Activated naive CD4-positive, alpha-beta T cell treated with anti-CD3 and anti-CD28 coated beads, Interleukin-2, amount 50 U/mL, for 24 hours (primary cell): ENCODE data around the gene ATP1A4.
"Not testable (repeated sequence)": the region's sequence is repeated elsewhere in the genome, so short reads cannot be mapped to it uniquely, and the experiment has no call there.

Source experiments
- H3K27ac Mint-ChIP-seq: one replicate; pipeline ENCODE4 v1.8.0; 2021; ENCODE audit warnings: mild to moderate bottlenecking, mixed read lengths
- H3K27me3 Mint-ChIP-seq: one replicate; pipeline ENCODE4 v1.8.0; 2021; ENCODE audit warnings: mixed read lengths
- H3K36me3 Mint-ChIP-seq: one replicate; pipeline ENCODE4 v1.8.0; 2021; ENCODE audit warnings: mixed read lengths
- H3K4me1 Mint-ChIP-seq: one replicate; pipeline ENCODE4 v1.8.0; 2021; ENCODE audit warnings: mixed read lengths
- H3K4me3 Mint-ChIP-seq: one replicate; pipeline ENCODE4 v1.8.0; 2021; ENCODE audit warnings: mild to moderate bottlenecking, mixed read lengths
- H3K9me3 Mint-ChIP-seq: one replicate; pipeline ENCODE4 v1.8.0; 2021; ENCODE audit warnings: mixed read lengths

The ATP1A4 gene

GRCh38 chr1:160151303-160151702 lies at the start of gene ATP1A4:
TSS of gene ATP1A4 (plus strand) at chr1:160151603. CDS start at chr1:160152041, 438 bp downstream.
- no peak within 1 kb of the TSS for H3K4me3 Mint-ChIP-seq
- no peaks in the 10 kb centered on the region for H3K36me3 Mint-ChIP-seq
- H3K9me3 Mint-ChIP-seq = no peaks in the 10 kb centered on the region
- no peaks in the 10 kb centered on the region for H3K4me1 Mint-ChIP-seq
- H3K27me3 Mint-ChIP-seq = peaks cover 2% of the 10 kb centered on the region
- H3K27ac Mint-ChIP-seq = no peak within 1 kb of the TSS

DNA sequence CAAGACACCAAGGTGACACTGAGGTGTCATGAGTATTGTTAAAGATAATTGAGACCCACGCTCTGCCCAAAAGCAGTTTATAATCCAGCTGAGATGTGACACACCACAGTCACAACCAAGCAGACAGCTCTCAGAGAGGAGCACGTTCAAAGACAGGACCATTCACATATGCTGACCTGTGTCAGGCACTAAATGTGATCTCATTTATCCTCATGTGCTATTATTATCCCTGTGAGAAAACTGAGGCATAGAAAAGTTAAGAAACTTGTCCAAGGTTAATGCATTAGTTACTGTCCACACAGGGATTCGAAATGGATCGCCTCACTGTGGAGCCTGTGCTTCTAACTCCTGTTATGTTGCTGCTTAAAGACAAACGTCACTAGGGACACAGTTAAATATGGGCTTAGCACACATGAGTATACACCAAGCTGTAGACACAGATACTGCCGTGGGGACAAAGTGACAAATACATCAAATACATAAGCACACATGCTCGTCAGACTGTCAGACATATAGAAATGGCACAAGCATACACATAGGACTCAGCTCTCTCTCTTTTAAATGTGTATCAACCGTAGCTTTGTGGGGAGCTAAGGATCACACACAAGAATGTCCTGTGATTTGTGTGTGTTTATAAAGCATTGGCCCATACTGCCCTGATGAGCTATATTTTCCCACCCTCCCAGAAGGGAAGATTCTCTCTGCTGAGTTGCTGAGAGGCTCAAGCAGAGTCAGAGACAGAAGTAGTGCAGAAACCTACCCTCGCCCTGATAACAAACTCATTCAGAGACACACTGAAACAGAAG lies 49.5 kb upstream of the ATP1A4 start:
- Mint-ChIP-seq H3K9me3 (no peaks in the 10 kb centered on the region), H3K27ac (peak overlapping the region; percentile 77), H3K4me1 (peaks cover 50% of the 10 kb centered on the region), H3K27me3 (no peaks in the 10 kb centered on the region), H3K4me3 (no peak overlapping the region), H3K36me3 (no peaks in the 10 kb centered on the region)

GRCh38 chr1:160103658-160104408 lies 47.6 kb upstream of the ATP1A4 start:
- no peak overlapping the region for H3K27ac Mint-ChIP-seq
- H3K27me3 Mint-ChIP-seq = no peaks in the 10 kb centered on the region
- no peaks in the 10 kb centered on the region for H3K9me3 Mint-ChIP-seq
- H3K36me3 Mint-ChIP-seq = no peaks in the 10 kb centered on the region
- H3K4me1 Mint-ChIP-seq = peaks cover 42% of the 10 kb centered on the region
- H3K4me3 Mint-ChIP-seq = no peak overlapping the region

DNA sequence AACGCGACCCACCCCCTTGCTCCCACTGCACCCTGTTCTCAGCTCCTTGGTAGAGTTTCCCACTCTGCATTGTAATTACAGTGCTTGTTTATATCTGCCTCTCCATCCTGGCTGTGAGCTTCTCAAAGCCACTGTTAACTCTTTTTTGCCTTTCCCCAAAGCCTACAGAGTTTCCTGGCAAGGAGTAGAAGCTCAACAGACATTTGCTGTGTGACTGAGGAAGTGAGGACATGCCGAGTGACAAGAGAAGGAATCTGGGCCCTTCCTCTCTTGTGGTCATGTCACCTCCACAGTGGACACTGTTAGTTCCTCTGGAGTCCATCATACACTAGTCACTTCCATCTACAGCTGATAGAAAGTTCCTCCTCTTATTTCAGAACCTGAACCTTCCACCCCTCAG lies 46.9 kb upstream of the ATP1A4 start:
- Mint-ChIP-seq H3K4me1 (peaks cover 40% of the 10 kb centered on the region), H3K27me3 (no peaks in the 10 kb centered on the region), H3K27ac (no peak overlapping the region), H3K9me3 (no peaks in the 10 kb centered on the region), H3K36me3 (no peaks in the 10 kb centered on the region), H3K4me3 (no peak overlapping the region)

- H3K27me3 Mint-ChIP-seq = no peaks in the 10 kb centered on the region
- no peaks in the 10 kb centered on the region for H3K9me3 Mint-ChIP-seq
- no peaks in the 10 kb centered on the region for H3K36me3 Mint-ChIP-seq
- H3K4me3 Mint-ChIP-seq = no peak overlapping the region
- peaks cover 36% of the 10 kb centered on the region for H3K4me1 Mint-ChIP-seq
- no peak overlapping the region for H3K27ac Mint-ChIP-seq
These were observed 46.2 kb upstream of the ATP1A4 start for GRCh38 chr1:160105155-160105554.

DNA sequence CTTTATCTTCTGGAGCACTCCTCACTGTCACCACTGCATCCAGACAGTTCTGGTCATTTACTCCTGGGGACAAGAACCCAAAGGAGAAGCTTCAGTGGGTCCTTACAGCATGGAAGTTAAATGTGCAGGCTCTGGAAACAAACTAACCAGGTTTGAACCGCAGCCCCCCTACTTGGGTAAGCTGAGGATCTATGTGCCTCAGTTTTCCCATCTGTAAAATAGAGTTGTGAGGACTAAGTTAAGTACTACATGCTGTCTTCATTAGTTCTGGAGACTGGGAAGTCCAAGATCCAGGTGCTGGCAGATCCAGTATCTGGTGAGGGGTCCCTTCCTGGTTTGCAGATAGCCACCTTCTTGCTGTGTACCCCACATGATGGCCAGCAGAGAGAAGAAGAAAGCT lies 43.9 kb upstream of the ATP1A4 start:
- Mint-ChIP-seq H3K36me3 (no peaks in the 10 kb centered on the region), H3K27ac (no peak overlapping the region), H3K4me3 (no peak overlapping the region), H3K9me3 (no peaks in the 10 kb centered on the region), H3K4me1 (peaks cover 14% of the 10 kb centered on the region), H3K27me3 (no peaks in the 10 kb centered on the region)

DNA sequence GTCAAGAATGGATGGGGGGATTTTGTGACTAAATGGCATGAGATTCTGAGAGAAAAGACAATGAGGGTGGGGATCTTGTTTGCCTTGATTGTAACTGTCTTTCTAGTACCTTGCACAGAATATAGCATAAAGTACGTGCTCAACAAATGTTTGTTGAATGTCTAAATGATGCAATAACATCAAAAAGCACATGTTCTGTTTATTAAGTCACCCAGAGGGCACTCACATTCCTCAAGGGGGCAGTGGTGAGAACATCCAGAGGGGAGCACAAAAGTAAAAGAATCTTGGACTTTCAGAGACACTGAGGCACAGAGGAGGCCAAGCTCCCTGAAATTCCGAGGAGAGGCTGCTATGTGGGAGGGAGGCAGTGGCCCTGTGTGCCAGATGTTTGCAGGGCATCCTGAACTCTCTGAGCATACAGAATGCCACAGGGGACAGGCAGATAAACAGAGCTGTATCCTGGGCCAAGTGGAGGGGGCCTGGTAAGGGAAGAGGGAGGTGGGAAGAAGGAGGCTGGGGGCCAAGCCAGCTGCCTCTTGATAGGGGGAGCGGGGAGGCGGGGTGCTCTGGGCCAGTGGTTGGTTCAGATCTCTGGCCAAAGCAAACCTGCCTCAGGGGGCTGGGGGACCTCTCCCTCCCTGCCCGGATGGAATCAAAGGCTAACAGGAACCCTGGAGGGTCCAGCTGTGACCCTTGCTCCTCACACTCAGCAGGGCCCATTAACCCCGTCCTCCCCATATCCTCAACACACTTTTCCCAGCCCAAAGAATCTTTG lies 42.3 kb upstream of the ATP1A4 start:
- H3K4me3 Mint-ChIP-seq = no peak overlapping the region
- H3K27me3 Mint-ChIP-seq = no peaks in the 10 kb centered on the region
- peak overlapping the region; percentile 84 for H3K27ac Mint-ChIP-seq
- H3K36me3 Mint-ChIP-seq = no peaks in the 10 kb centered on the region
- no peaks in the 10 kb centered on the region for H3K9me3 Mint-ChIP-seq
- H3K4me1 Mint-ChIP-seq = peaks cover 5% of the 10 kb centered on the region

GRCh38 chr1:160109686-160110085 lies 41.7 kb upstream of the ATP1A4 start:
- H3K9me3 Mint-ChIP-seq = no peaks in the 10 kb centered on the region
- H3K4me1 Mint-ChIP-seq = peaks cover 5% of the 10 kb centered on the region
- H3K27ac Mint-ChIP-seq = peak overlapping the region; percentile 14
- no peaks in the 10 kb centered on the region for H3K36me3 Mint-ChIP-seq
- no peak overlapping the region for H3K4me3 Mint-ChIP-seq
- no peaks in the 10 kb centered on the region for H3K27me3 Mint-ChIP-seq

GRCh38 chr1:160111462-160111861 lies 39.9 kb upstream of the ATP1A4 start:
- not testable (repeated sequence) for H3K36me3 Mint-ChIP-seq, H3K27me3 Mint-ChIP-seq, H3K9me3 Mint-ChIP-seq, H3K4me3 Mint-ChIP-seq, H3K27ac Mint-ChIP-seq, H3K4me1 Mint-ChIP-seq

DNA sequence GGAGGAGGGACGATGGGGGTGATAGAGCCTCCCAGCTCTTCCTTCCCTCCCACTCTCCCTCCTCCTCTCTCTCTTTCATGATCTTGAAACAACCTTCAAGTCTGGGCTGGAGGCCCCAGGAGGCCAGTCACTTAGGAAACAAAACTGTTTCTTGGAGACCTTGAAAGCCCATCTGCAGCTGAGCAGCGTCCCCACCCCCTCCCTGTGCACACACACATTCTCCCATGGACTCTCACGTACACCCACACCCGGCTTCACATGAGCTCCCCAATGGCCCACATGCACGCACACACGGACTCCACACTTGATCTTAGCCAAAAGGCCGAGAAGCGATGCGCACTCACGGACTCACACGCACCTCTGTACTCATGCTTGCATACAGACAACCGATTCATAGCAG lies 39.0 kb upstream of the ATP1A4 start:
- Mint-ChIP-seq H3K4me3 (no peak overlapping the region), H3K4me1 (peaks cover 5% of the 10 kb centered on the region), H3K27ac (peak overlapping the region; percentile 73), H3K36me3 (no peaks in the 10 kb centered on the region), H3K27me3 (peaks cover 3% of the 10 kb centered on the region), H3K9me3 (no peaks in the 10 kb centered on the region)

- H3K27me3 Mint-ChIP-seq = peaks cover 3% of the 10 kb centered on the region
- H3K27ac Mint-ChIP-seq = no peak overlapping the region
- H3K9me3 Mint-ChIP-seq = no peaks in the 10 kb centered on the region
- H3K4me3 Mint-ChIP-seq = no peak overlapping the region
- H3K36me3 Mint-ChIP-seq = no peaks in the 10 kb centered on the region
- peaks cover 5% of the 10 kb centered on the region for H3K4me1 Mint-ChIP-seq
These were observed 38.0 kb upstream of the ATP1A4 start for GRCh38 chr1:160113407-160113806.

DNA sequence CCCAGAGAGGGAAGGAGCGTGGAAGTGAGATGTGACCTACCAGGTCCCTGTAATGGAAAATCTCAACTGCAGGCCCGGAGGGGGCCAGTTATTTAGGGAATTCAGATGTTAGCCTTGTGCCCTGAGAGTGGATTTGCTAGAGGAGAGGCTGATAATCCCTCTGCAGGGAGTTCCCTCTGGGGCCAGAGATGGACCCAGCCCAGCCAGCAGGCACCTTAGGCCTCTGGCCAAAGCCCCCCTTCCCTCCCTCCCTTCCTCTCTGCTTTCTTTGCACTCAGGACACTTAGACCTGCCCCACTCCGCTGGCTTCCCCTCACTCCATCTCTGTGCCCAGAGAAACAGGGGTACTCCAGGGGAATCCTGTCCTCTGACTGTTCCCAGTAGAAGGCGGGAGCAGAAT lies 37.3 kb upstream of the ATP1A4 start:
- Mint-ChIP-seq H3K27me3 (peaks cover 3% of the 10 kb centered on the region), H3K4me3 (no peak overlapping the region), H3K4me1 (peaks cover under 1% of the 10 kb centered on the region), H3K27ac (no peak overlapping the region), H3K36me3 (no peaks in the 10 kb centered on the region), H3K9me3 (no peaks in the 10 kb centered on the region)

GRCh38 chr1:160115545-160116282 lies 35.7 kb upstream of the ATP1A4 start, which contains the start of gene ATP1A2:
TSS of gene ATP1A2 (plus strand) at chr1:160115759. CDS start at chr1:160115862, 103 bp downstream.
- Mint-ChIP-seq H3K27ac (no peak within 1 kb of the TSS), H3K4me3 (no peak within 1 kb of the TSS), H3K36me3 (no peaks in the 10 kb centered on the region), H3K9me3 (no peaks in the 10 kb centered on the region), H3K4me1 (no peaks in the 10 kb centered on the region), H3K27me3 (peaks cover 3% of the 10 kb centered on the region)

DNA sequence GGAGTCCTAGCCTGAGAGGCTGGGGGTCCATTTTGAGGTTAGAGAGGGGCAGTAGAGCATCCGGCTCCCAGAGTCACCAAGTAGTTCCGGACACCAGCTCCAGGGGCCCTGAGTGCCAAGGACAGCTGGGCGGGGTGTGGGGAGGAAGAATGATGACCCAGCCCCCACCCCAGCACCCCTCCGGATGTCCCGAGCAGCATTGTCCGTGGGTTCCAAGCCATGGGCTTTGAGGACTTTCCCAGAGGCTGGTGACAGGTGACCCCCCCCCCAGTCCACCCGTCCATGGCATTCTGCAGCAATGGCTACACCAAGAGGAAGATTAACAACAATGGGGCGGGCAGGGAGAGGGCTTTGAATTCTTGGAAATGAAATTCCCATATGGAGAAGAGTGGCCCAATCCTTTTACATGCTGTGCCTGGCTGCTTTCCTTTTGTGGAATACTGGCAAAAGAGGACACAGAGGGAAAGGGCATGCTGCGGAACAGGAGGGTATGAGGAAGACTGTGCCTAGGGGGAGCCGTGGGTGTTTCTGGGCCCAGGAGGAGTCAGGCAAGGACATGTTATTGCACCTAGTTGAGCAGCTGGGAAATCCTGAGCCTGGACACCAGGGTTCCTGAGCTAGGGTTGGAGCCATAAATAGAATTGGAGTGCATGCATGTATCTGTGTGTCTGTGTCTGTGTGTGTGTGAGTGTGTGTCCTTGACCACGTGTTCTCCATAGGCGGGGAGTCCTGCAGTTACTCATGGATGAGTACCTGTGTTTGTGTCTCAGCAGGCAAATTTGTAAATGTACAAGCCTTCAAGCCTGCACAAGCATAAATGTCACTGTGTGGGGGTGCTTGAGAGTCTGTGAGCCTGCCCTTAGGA lies 34.9 kb upstream of the ATP1A4 start:
- H3K27ac Mint-ChIP-seq = no peak overlapping the region
- no peaks in the 10 kb centered on the region for H3K4me1 Mint-ChIP-seq
- no peaks in the 10 kb centered on the region for H3K36me3 Mint-ChIP-seq
- H3K4me3 Mint-ChIP-seq = no peak overlapping the region
- peaks cover 3% of the 10 kb centered on the region for H3K27me3 Mint-ChIP-seq
- H3K9me3 Mint-ChIP-seq = no peaks in the 10 kb centered on the region
